GM19324 (cell line): Measurements from ENCODE around the gene COL28A1.
A peak's percentile ranks its signal among the peaks of the same experiment; 100 is the strongest.

Experiments
- ATAC-seq: cut with Tn5 transposase; IDR thresholded peaks from one replicate; pipeline ENCODE4 v1.9.1; 2021; ENCODE audit warnings: mild to moderate bottlenecking, moderate library complexity; ENCODE audit not compliant: unreplicated experiment, low FRiP score

Gene COL28A1

GRCh38 chr7:7351156-7351555 is 184.5 kb downstream of the COL28A1 start:
- ATAC-seq, result no peak

GRCh38 chr7:7349156-7349555 is 186.5 kb downstream of the COL28A1 start:
- no peak for ATAC-seq

- no peak for ATAC-seq
These were observed 188.6 kb downstream of the COL28A1 start for GRCh38 chr7:7347045-7347444.

- no peak for ATAC-seq
These were observed 191.1 kb downstream of the COL28A1 start for GRCh38 chr7:7344583-7344982.

- ATAC-seq, result no peak
These were observed 199.8 kb downstream of the COL28A1 start for GRCh38 chr7:7335909-7336308.

- no peak for ATAC-seq
These were observed 200.5 kb downstream of the COL28A1 start for GRCh38 chr7:7335215-7335614.

GRCh38 chr7:7333610-7334009 is 202.1 kb downstream of the COL28A1 start:
- no peak for ATAC-seq

- no peak for ATAC-seq
These were observed 204.2 kb downstream of the COL28A1 start for GRCh38 chr7:7331523-7331922.

- ATAC-seq, result no peak
These were observed 204.7 kb downstream of the COL28A1 start for GRCh38 chr7:7330997-7331396.

GRCh38 chr7:7329326-7329725 is 206.3 kb downstream of the COL28A1 start:
- no peak for ATAC-seq

GRCh38 chr7:7327423-7327822 is 208.2 kb downstream of the COL28A1 start:
- no peak for ATAC-seq

- no peak for ATAC-seq
These were observed 211.0 kb downstream of the COL28A1 start for GRCh38 chr7:7324698-7325097.

- ATAC-seq, result no peak
These were observed 211.8 kb downstream of the COL28A1 start for GRCh38 chr7:7323921-7324320.

GRCh38 chr7:7323352-7323751 is 212.3 kb downstream of the COL28A1 start:
- peak; percentile 63 for ATAC-seq

GRCh38 chr7:7321681-7322080 is 214.0 kb downstream of the COL28A1 start:
- ATAC-seq, result peak; percentile 92

- ATAC-seq, result no peak
These were observed 217.1 kb downstream of the COL28A1 start for GRCh38 chr7:7318601-7319000.

GRCh38 chr7:7317850-7318249 is 217.8 kb downstream of the COL28A1 start:
- no peak for ATAC-seq

- ATAC-seq, result no peak
These were observed 219.8 kb downstream of the COL28A1 start for GRCh38 chr7:7315851-7316250.

GRCh38 chr7:7312323-7312722 is 223.3 kb downstream of the COL28A1 start:
- ATAC-seq, result no peak

- no peak for ATAC-seq
These were observed 224.7 kb downstream of the COL28A1 start for GRCh38 chr7:7311001-7311400.

- no peak for ATAC-seq
These were observed 226.5 kb downstream of the COL28A1 start for GRCh38 chr7:7309203-7309602.
